Prostate gland (tissue), 2 donors: ENCODE results near the gene REV3L. TPM values are rescaled to one million over a fixed set of nuclear protein-coding genes. Genes with fewer than 3 reads are reported as not detected.

Experiments used
- DNase-seq: peaks from one replicate; pipeline ENCODE4 v3.0.0-alpha.2; 2019; ENCODE audit warnings: low spot score
- H3K27ac ChIP-seq, 2 donors: fragments of 200-600 bp; sonication (generic); 2 replicates each; pipeline ENCODE4 v1.5.1; 2017 to 2019
- H3K27me3 ChIP-seq: fragments of 200-600 bp; sonication (generic); replicated peaks from 2 replicates; pipeline ENCODE4 v1.5.1; 2019; ENCODE audit not compliant: insufficient read depth
- H3K36me3 ChIP-seq, 2 donors: fragments of 200-600 bp; sonication (generic); 1 replicate in 1 of 2; 2 replicates in 1 of 2; pipeline versions ENCODE4 v1.5.1 to v1.8.1; 2017 to 2019
- H3K4me1 ChIP-seq: fragments of 200-600 bp; sonication (generic); replicated peaks from 2 replicates; pipeline ENCODE4 v1.5.1; 2019
- H3K4me3 ChIP-seq, 2 donors: fragments of 200-600 bp; sonication (generic); 2 replicates each; pipeline ENCODE4 v1.5.1; 2017 to 2019
- H3K9me3 ChIP-seq: fragments of 200-600 bp; sonication (generic); 2 replicates; pipeline ENCODE4 v1.5.1; 2017
- POLR2A ChIP-seq: fragments of 450-650 bp; IDR thresholded peaks from one replicate; pipeline ENCODE4 v1.6.1; 2016; ENCODE audit warnings: antibody characterized with exemption, mild to moderate bottlenecking
- POLR2AphosphoS5 ChIP-seq: sonication (generic); formaldehyde crosslinking; IDR thresholded peaks from one replicate; pipeline ENCODE4 v1.6.1; 2017; ENCODE audit warnings: antibody characterized with exemption
- WGBS: methylation state at CpG from one replicate; pipeline ENCODE4 v1.1.5; 2018; 5-methylcytosine and 5-hydroxymethylcytosine counted together
- intact Hi-C: fragments of 100-400 bp; cut with DNase I; formaldehyde crosslinking; loops from one replicate; pipeline ENCODE4 v1.14.2; 2022
- total RNA-seq, 2 donors: library from RNA; depleted of rRNA; stranded (reverse); fragments of >200 nt; gene quantifications; one replicate each; pipeline ENCODE4 v1.1.0, GENCODE V29; 2016
- TF ChIP-seq, protein P1 (sequence below), 4 experiments: fragments of 200-600 bp in 2 of 4; fragments of 450-650 bp in 2 of 4; sonication (generic) in 2 of 4; IDR thresholded peaks; 1 replicate in 3 of 4; 2 replicates in 1 of 4; pipeline ENCODE4 v1.5.1; 2016 to 2019; ENCODE audit warnings: antibody characterized with exemption in 4 of 4, mild to moderate bottlenecking in 2 of 4, moderate library complexity in 2 of 4

REV3L gene, protein sequence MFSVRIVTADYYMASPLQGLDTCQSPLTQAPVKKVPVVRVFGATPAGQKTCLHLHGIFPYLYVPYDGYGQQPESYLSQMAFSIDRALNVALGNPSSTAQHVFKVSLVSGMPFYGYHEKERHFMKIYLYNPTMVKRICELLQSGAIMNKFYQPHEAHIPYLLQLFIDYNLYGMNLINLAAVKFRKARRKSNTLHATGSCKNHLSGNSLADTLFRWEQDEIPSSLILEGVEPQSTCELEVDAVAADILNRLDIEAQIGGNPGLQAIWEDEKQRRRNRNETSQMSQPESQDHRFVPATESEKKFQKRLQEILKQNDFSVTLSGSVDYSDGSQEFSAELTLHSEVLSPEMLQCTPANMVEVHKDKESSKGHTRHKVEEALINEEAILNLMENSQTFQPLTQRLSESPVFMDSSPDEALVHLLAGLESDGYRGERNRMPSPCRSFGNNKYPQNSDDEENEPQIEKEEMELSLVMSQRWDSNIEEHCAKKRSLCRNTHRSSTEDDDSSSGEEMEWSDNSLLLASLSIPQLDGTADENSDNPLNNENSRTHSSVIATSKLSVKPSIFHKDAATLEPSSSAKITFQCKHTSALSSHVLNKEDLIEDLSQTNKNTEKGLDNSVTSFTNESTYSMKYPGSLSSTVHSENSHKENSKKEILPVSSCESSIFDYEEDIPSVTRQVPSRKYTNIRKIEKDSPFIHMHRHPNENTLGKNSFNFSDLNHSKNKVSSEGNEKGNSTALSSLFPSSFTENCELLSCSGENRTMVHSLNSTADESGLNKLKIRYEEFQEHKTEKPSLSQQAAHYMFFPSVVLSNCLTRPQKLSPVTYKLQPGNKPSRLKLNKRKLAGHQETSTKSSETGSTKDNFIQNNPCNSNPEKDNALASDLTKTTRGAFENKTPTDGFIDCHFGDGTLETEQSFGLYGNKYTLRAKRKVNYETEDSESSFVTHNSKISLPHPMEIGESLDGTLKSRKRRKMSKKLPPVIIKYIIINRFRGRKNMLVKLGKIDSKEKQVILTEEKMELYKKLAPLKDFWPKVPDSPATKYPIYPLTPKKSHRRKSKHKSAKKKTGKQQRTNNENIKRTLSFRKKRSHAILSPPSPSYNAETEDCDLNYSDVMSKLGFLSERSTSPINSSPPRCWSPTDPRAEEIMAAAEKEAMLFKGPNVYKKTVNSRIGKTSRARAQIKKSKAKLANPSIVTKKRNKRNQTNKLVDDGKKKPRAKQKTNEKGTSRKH (N-terminal part only)
- 10 to 100 TPM; 20.0 to 44.2 TPM for total RNA-seq

DNA sequence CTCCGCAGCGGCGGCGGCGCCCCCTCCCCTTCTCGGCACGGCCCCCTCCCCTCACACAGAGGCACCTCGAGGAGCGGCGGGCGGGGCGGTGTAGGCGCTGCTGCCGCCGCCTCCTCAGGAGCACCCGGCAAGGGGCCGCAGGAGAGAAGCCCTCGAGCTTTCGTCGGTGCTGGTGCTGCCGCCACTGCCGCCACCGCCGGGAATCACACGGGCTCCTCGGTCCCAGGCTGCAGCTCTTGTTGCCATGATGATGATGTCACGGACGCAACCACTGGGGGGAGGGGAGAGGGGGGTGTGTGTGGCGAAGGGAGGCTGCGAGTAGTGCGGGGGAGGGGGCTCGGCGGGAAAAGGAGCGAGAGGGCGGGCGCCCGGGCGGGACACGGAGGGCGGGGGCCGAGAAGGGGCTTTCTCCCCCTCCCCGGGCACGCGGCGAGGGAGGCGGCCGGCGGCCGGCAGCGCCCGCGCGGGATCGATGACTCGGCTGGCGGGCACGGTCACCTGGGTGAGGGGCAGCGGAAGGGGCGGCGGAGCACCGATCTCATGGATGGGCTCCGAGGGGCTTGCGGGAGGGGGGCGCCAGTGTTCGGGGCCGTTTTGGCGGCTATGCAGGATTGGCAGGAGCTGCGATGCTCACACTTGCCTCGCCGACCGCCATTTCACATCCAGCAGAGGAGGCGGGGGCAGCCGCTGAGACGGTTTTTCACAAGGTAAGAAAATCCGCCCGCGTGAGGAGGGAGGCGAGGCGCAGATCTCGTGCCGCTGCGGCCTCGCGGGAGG lies at the start of gene REV3L:
REV3L (minus strand) TSS at position 260 of the 777 bp plus-strand sequence. CDS start 330 bp downstream, outside the sequence.
- under 1% methylated on average over 60 of the region's 84 CpGs for WGBS

DNA sequence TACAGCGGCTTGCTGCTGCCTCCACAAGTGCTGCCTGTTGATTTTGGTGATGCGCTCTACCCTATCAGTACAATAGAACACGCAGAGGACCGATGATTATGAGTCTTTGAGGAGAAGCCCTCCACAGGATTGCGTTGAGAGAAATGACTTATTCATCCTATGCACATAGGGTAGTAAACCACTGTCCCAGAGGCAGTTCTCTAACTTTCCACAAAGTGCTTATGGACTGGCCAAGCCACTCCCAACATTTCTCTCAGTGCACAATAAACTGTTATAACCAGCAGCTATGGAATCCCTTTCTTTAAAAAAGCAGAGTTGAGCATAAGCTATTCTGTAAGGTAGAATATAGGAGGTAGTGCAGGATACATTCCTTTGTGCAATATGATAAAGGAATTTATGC lies 48.2 kb upstream of the REV3L start:
- Histone ChIP-seq H3K27ac (no peak overlapping the region), H3K4me1 (no peaks in the 10 kb centered on the region), H3K27me3 (no peaks in the 10 kb centered on the region), H3K36me3 (no peaks in the 10 kb centered on the region), H3K9me3 (no peaks in the 10 kb centered on the region), H3K4me3 (no peak overlapping the region)
- TF ChIP-seq POLR2A (no peak), POLR2AphosphoS5 (no peak)
- TF ChIP-seq, protein P1, sequence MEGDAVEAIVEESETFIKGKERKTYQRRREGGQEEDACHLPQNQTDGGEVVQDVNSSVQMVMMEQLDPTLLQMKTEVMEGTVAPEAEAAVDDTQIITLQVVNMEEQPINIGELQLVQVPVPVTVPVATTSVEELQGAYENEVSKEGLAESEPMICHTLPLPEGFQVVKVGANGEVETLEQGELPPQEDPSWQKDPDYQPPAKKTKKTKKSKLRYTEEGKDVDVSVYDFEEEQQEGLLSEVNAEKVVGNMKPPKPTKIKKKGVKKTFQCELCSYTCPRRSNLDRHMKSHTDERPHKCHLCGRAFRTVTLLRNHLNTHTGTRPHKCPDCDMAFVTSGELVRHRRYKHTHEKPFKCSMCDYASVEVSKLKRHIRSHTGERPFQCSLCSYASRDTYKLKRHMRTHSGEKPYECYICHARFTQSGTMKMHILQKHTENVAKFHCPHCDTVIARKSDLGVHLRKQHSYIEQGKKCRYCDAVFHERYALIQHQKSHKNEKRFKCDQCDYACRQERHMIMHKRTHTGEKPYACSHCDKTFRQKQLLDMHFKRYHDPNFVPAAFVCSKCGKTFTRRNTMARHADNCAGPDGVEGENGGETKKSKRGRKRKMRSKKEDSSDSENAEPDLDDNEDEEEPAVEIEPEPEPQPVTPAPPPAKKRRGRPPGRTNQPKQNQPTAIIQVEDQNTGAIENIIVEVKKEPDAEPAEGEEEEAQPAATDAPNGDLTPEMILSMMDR (IDR thresholded peaks at IDR 0.05), result no peak
- 97% methylated on average over 5 of the region's 5 CpGs for WGBS
- intact Hi-C loops, result no loop called here
- no peak for DNase-seq

More for the DNA sequence above, at the start of gene REV3L:
- TF ChIP-seq, protein P1 (IDR thresholded peaks at IDR 0.05), result no peak
- TF ChIP-seq POLR2A (peak; percentile 48), POLR2AphosphoS5 (peak; percentile 29)
- Histone ChIP-seq H3K27ac (peak within 1 kb of the TSS; percentile 99 to 100), H3K4me1 (peaks cover 2% of the 10 kb centered on the region), H3K4me3 (peak within 1 kb of the TSS; percentile 89 to 92), H3K27me3 (no peaks in the 10 kb centered on the region), H3K36me3 (no peaks in the 10 kb centered on the region), H3K9me3 (no peaks in the 10 kb centered on the region)
- peak; percentile 85 for DNase-seq
- intact Hi-C loops, result loop anchor here (1.0 to 10.0 kb wide), 5 partner anchors 69 to 392 kb away; partner anchors contain the start of genes FYN and TRAF3IP2

DNA sequence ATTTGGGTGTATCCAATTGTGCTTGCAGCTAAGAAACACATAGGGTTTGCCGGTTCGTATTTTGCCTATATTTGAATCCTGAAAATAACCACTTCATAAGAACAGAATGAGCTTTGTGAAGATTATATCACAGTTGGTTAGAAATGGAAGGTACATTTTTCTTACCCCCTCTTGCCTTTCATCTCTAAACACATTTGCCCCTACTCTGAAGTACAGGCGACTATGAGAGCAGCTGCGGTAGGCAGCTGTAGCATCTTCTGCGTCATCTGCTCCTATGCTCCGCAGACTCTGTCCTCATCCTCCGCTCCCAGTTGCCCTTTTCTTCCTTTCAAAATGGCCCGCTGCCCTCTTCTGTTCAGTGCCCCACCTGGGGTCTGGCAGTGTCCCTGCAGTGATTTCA lies 47.6 kb upstream of the REV3L start:
- Histone ChIP-seq H3K27ac (no peak overlapping the region), H3K9me3 (no peaks in the 10 kb centered on the region), H3K4me1 (no peaks in the 10 kb centered on the region), H3K4me3 (no peak overlapping the region), H3K36me3 (no peaks in the 10 kb centered on the region), H3K27me3 (no peaks in the 10 kb centered on the region)
- no peak for DNase-seq
- intact Hi-C loops, result no loop called here
- 96% methylated on average over 8 of the region's 8 CpGs for WGBS
- TF ChIP-seq POLR2AphosphoS5, result no peak

DNA sequence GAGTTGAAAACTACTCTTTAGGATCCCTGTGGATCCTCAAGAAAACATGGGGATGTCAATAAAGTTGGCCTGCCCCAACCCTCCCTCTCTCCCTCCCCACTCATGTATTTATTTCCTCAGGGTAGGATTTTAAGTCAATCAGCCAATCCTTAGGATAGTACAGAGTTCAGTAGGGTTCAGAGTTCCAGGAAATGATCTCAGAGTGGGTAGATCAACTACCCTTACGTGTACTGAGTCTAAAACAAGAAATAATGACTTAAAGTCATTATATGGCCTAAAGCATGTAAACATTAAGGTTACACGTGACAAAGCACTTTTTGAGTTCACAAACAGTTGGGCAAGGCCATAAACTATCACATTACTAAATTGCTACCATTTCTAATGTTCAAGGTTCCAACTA lies 47.2 kb upstream of the REV3L start:
- intact Hi-C loops, result no loop called here

More for the DNA sequence above, 47.2 kb upstream of the REV3L start:
- Histone ChIP-seq H3K4me3 (no peak overlapping the region), H3K27ac (no peak overlapping the region), H3K27me3 (no peaks in the 10 kb centered on the region), H3K4me1 (no peaks in the 10 kb centered on the region), H3K36me3 (no peaks in the 10 kb centered on the region), H3K9me3 (no peaks in the 10 kb centered on the region)
- TF ChIP-seq, protein P1 (IDR thresholded peaks at IDR 0.05), result no peak
- no peak for TF ChIP-seq POLR2A
- no peak for TF ChIP-seq POLR2AphosphoS5
- DNase-seq, result no peak
- WGBS, result 75% methylated on average over 2 of the region's 2 CpGs
